Stimulated activated naive CD8-positive, alpha-beta T cell treated with anti-CD3 and anti-CD28 coated beads, Interleukin-15, Interleukin-2, amounts not matched to agents 100 U/mL and 50 U/mL, for 24 hours (primary cell): ENCODE data around the gene TRIM17.

Experiments
- ATAC-seq: fragments of 150-1000 bp; cut with Tn5 transposase; one replicate; pipeline ENCODE4 v1.10.0; 2021
- DNase-seq: peaks from one replicate; pipeline ENCODE4 v3.0.0; 2021

The TRIM17 gene, protein sequence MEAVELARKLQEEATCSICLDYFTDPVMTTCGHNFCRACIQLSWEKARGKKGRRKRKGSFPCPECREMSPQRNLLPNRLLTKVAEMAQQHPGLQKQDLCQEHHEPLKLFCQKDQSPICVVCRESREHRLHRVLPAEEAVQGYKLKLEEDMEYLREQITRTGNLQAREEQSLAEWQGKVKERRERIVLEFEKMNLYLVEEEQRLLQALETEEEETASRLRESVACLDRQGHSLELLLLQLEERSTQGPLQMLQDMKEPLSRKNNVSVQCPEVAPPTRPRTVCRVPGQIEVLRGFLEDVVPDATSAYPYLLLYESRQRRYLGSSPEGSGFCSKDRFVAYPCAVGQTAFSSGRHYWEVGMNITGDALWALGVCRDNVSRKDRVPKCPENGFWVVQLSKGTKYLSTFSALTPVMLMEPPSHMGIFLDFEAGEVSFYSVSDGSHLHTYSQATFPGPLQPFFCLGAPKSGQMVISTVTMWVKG

GRCh38 chr1:228416217-228416933 is at the start of gene TRIM17:
TSS of gene TRIM17 (minus strand) at chr1:228416861. CDS start at chr1:228415072, 1,789 bp downstream.
- ATAC-seq = peak; percentile 71
- peak; percentile 53 for DNase-seq

DNA sequence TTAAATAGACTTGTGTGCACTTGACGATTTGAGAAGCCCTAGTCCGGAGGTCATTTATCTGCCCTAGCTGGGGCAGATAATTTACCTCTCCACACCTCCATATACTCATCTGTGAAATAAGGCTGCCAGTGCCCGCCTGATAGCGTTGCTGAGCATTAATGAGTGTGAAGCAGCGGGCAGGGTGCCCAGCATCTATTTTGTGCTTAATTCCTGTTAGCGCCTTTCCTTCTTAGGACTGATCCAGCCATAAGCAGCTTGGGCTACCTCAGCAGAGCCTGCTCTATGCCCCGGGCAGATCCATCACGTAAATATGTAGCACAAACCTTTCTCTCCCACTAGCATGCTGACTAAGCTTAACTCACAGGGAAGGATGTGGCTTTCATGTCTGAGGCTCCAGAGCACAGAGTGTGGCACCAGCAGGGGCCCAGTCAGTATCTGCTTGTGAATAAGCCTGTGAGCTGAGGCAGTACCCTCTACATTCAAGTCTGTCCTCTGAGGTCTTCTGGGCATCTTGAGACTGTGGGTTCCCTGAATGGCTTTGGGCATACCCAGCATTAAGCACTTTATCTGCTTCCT is 49.0 kb upstream of the TRIM17 start:
- ATAC-seq (no peak), DNase-seq (no peak)

- ATAC-seq = no peak
Measured at GRCh38 chr1:228465141-228465540, 48.5 kb upstream of the TRIM17 start.

DNA sequence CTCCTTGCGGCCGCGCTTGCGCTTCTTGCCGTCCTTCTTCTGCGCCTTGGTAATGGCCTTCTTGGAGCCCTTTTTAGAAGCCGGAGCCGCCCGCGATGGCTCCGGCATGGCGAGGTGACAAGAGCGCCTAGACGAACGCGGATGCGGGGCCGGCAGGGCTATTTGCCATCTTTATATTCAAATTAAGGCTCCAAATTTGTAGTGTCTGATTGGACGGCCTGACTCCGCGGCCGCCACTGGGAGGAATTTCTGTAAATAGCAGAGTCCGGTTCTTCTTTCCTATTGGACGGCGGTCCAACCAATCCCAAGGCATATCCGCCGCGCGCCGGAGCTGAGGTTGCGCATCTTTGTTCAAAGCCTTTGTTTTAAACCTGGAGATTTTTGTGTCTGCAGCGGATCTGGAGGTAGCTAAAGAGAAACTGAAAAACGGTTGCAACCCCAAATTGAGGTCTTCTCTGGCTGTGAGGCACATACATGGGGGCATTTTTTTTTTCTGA is 47.9 kb upstream of the TRIM17 start:
- ATAC-seq (peak; percentile 82), DNase-seq (peak; percentile 83)

More at GRCh38 chr1:228465141-228465540, 48.5 kb upstream of the TRIM17 start:
- no peak for DNase-seq

DNA sequence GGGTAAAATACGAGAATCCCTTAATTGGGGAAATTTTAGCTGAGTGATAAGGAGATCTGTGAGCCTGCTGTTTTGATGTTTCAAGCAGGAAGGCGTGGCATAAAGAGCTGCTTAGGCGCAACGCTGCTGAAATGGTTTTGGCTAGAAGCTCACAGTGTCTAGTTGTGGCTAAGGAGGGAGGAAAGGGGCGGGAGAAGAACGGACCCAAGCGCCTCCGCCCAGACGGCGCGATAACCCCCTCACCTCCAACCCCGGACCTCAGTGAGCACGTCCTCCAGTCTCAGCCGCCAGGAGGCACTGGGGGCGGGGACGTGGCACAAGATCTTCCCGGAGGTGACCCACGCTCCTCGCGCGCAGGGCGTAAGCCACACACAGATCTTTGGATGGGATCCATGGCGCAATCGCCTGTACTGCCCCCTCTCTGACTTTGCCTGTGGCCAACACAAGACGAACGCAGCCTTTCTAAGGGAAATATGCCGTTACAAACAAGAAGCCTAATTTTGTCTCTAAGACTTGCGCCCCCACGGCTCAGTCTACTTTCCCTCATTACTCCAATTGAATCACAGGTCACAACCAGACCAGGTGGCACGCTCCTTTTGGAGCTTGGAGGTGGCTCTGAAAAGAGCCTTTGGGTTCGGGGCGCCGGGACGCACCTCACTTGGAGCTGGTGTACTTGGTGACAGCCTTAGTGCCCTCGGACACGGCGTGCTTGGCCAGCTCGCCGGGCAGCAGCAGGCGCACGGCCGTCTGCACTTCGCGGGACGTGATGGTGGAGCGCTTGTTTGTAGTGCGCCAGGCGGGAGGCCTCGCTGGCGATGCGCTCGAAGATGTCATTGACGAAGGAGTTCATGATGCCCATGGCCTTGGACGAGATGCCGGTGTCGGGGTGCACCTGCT is 47.1 kb upstream of the TRIM17 start:
- ATAC-seq (peak; percentile 80), DNase-seq (peak; percentile 76)

- no peak for DNase-seq
Measured at GRCh38 chr1:228463009-228463558, 46.4 kb upstream of the TRIM17 start.

GRCh38 chr1:228462560-228462959 is 45.9 kb upstream of the TRIM17 start:
- no peak for ATAC-seq
- no peak for DNase-seq

More at GRCh38 chr1:228463009-228463558, 46.4 kb upstream of the TRIM17 start:
- no peak for ATAC-seq

- no peak for ATAC-seq
- DNase-seq = no peak
Measured at GRCh38 chr1:228460821-228461220, 44.2 kb upstream of the TRIM17 start.

GRCh38 chr1:228459091-228459993 is 42.7 kb upstream of the TRIM17 start:
- ATAC-seq (peak; percentile 16), DNase-seq (peak; percentile 75)

GRCh38 chr1:228457396-228458176 is 40.9 kb upstream of the TRIM17 start:
- DNase-seq (peak; percentile 80), ATAC-seq (peak; percentile 90)

- DNase-seq (no peak), ATAC-seq (no peak)
Measured at GRCh38 chr1:228457017-228457395, 40.3 kb upstream of the TRIM17 start.

- ATAC-seq = no peak
- no peak for DNase-seq
Measured at GRCh38 chr1:228456252-228457016, 39.8 kb upstream of the TRIM17 start.

DNA sequence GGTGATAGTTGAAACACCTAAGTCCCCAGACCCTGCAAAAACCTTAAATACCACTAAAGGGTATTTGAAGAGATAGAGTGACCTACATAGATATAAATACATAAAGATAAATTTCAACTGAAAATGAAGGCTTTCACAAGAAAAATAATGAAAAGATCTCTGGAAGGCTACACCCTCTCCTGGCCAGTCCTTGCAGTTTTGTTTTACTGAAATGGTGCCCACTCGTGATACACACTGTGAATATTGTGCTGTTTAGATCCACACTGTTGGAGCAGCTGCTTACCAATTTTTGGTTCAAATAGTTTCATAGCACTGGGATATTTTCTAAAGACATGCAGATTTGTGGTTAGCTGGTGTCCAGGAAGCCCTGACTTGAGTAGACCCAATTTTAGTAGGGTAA is 39.1 kb upstream of the TRIM17 start:
- no peak for DNase-seq

GRCh38 chr1:228454238-228454637 is 37.6 kb upstream of the TRIM17 start:
- DNase-seq (no peak), ATAC-seq (no peak)

More for the DNA sequence above, 39.1 kb upstream of the TRIM17 start:
- ATAC-seq = no peak

- DNase-seq = no peak
- ATAC-seq = no peak
Measured at GRCh38 chr1:228453614-228454013, 37.0 kb upstream of the TRIM17 start.

DNA sequence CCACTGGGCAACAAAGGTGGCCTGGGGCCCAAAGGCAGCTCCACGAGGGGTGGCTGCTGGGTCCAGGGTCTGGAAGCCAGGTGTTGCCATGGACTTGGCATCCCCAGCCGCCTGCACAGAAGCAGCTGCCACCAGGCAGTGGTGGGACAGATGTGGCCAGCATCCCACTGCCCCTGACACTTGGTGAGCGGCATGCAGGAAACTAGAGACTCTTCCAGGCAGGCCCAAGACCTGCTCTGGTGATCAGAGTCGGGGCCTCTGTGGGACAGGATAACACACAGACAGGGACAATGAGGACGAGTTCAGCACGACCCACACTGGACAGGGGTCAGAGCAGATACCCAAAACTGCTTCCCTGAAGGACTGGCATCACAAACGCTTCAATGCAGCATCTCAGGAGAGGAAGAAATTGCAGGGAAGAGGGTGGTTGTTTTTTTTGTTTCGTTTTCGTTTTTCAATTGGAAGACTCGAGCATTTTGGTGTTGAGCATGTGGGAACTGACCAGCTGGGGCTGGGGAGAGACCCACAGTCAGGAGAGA is 36.4 kb upstream of the TRIM17 start:
- DNase-seq = no peak
- no peak for ATAC-seq

GRCh38 chr1:228452194-228453021 is 35.7 kb upstream of the TRIM17 start:
- ATAC-seq = peak; percentile 10
- DNase-seq = no peak
